GM21360 (cell line): ENCODE results near the gene BDH1.
"Not testable (repeated sequence)": the region's sequence is repeated elsewhere in the genome, so short reads cannot be mapped to it uniquely, and the experiment has no call there.

Source experiments
- ATAC-seq: cut with Tn5 transposase; IDR thresholded peaks from one replicate; pipeline ENCODE4 v1.9.1; 2021; ENCODE audit warnings: mild to moderate bottlenecking, moderate library complexity; ENCODE audit not compliant: unreplicated experiment

BDH1 gene

GRCh38 chr3:197490098-197491058 is 65.4 kb downstream of the BDH1 start:
- no peak for ATAC-seq

- no peak for ATAC-seq
These were observed 67.8 kb downstream of the BDH1 start for GRCh38 chr3:197487911-197488391.

- no peak for ATAC-seq
These were observed 68.9 kb downstream of the BDH1 start for GRCh38 chr3:197486861-197487260.

- ATAC-seq, result no peak
These were observed 70.6 kb downstream of the BDH1 start for GRCh38 chr3:197485143-197485542.

- ATAC-seq, result no peak
These were observed 71.4 kb downstream of the BDH1 start for GRCh38 chr3:197484204-197484901.

GRCh38 chr3:197482001-197482400 is 73.8 kb downstream of the BDH1 start:
- ATAC-seq, result no peak

- no peak for ATAC-seq
These were observed 75.4 kb downstream of the BDH1 start for GRCh38 chr3:197480320-197480719.

- no peak for ATAC-seq
These were observed 76.8 kb downstream of the BDH1 start for GRCh38 chr3:197478746-197479668.

GRCh38 chr3:197477816-197478215 is 78.0 kb downstream of the BDH1 start:
- not testable (repeated sequence) for ATAC-seq

- no peak for ATAC-seq
These were observed 79.7 kb downstream of the BDH1 start for GRCh38 chr3:197475997-197476525.

- ATAC-seq, result no peak
These were observed 80.3 kb downstream of the BDH1 start for GRCh38 chr3:197475514-197475913.

- no peak for ATAC-seq
These were observed 83.6 kb downstream of the BDH1 start for GRCh38 chr3:197472151-197472550.

GRCh38 chr3:197471221-197472010 is 84.4 kb downstream of the BDH1 start:
- ATAC-seq, result no peak

- ATAC-seq, result no peak
These were observed 86.8 kb downstream of the BDH1 start for GRCh38 chr3:197468866-197469382.

GRCh38 chr3:197468167-197468566 is 87.6 kb downstream of the BDH1 start:
- ATAC-seq, result no peak

GRCh38 chr3:197466586-197467399 is 89.0 kb downstream of the BDH1 start:
- ATAC-seq, result no peak

- no peak for ATAC-seq
These were observed 89.7 kb downstream of the BDH1 start for GRCh38 chr3:197465996-197466549.
